Tibial nerve (tissue), 4 donors: ENCODE results near the gene GPC2.

Experiments used
- CTCF ChIP-seq, 5 experiments: fragments of 200-600 bp in 3 of 5; fragments of 450-650 bp in 2 of 5; sonication (generic) in 3 of 5; IDR thresholded peaks; one replicate each; pipeline ENCODE4 v1.5.1; 2016 to 2019; ENCODE audit warnings: antibody characterized with exemption in 5 of 5, mild to moderate bottlenecking in 3 of 5, moderate library complexity in 2 of 5
- EP300 ChIP-seq, 2 donors: sonication (generic); formaldehyde crosslinking; IDR thresholded peaks; one replicate each; pipeline ENCODE4 v1.6.1; 2017; ENCODE audit warnings: antibody characterized with exemption in 2 of 2, mild to moderate bottlenecking in 1 of 2

- no peak for TF ChIP-seq CTCF (IDR thresholded peaks at IDR 0.05)
- no peak for TF ChIP-seq EP300 (IDR thresholded peaks at IDR 0.05)
Observed at GRCh38 chr7:100173806-100174495, 3.2 kb downstream of the GPC2 start.
